Loucy (cell line): ENCODE data around the gene APOO.

Source experiments
- H2AFZ ChIP-seq: fragments of 200-600 bp; sonication (generic); 2 replicates; pipeline ENCODE4 v1.6.0; 2016; ENCODE audit warnings: antibody characterized with exemption, mild to moderate bottlenecking, low read length, moderate library complexity
- H3F3A ChIP-seq: fragments of 200-600 bp; 2 replicates; pipeline ENCODE4 v1.6.0; 2016; ENCODE audit warnings: antibody characterized with exemption, low read depth, mild to moderate bottlenecking
- H3K27me3 ChIP-seq: fragments of 200-600 bp; sonication (generic); 2 replicates; pipeline ENCODE4 v1.6.1; 2014; ENCODE audit warnings: low read length, mild to moderate bottlenecking; ENCODE audit not compliant: insufficient read depth, poor library complexity, severe bottlenecking
- H3K36me3 ChIP-seq: fragments of 200-600 bp; sonication (generic); 2 replicates; pipeline ENCODE4 v1.6.1; 2016; ENCODE audit warnings: low read length; ENCODE audit not compliant: insufficient read depth
- H3K4me1 ChIP-seq: fragments of 200-600 bp; sonication (generic); 2 replicates; pipeline ENCODE4 v1.5.1; 2014; ENCODE audit warnings: low read length, mild to moderate bottlenecking; ENCODE audit not compliant: insufficient read depth, poor library complexity, severe bottlenecking
- H3K4me2 ChIP-seq: fragments of 200-600 bp; sonication (generic); 2 replicates; pipeline ENCODE4 v1.6.0; 2014; ENCODE audit warnings: antibody characterized with exemption, low read length, low read depth, mild to moderate bottlenecking; ENCODE audit not compliant: poor library complexity, severe bottlenecking
- H3K4me3 ChIP-seq: fragments of 200-600 bp; sonication (generic); 2 replicates; pipeline ENCODE4 v1.5.1; 2014; ENCODE audit warnings: low read length, mild to moderate bottlenecking, mixed read lengths; ENCODE audit not compliant: poor library complexity, severe bottlenecking
- H3K79me2 ChIP-seq: fragments of 200-600 bp; sonication (generic); 2 replicates; pipeline ENCODE4 v1.6.1; 2014; ENCODE audit warnings: low read length; ENCODE audit not compliant: insufficient read depth
- H3K9ac ChIP-seq: fragments of 200-600 bp; sonication (generic); 2 replicates; pipeline ENCODE4 v1.6.0; 2014; ENCODE audit warnings: mild to moderate bottlenecking, low read depth, low read length, moderate library complexity; ENCODE audit not compliant: poor library complexity, severe bottlenecking
- H3K9me2 ChIP-seq: fragments of 200-600 bp; sonication (generic); replicated peaks from 2 replicates; pipeline ENCODE4 v1.6.1; 2016; ENCODE audit warnings: low read depth, low read length, mixed read lengths
- H3K9me3 ChIP-seq: fragments of 200-600 bp; sonication (generic); 2 replicates; pipeline ENCODE4 v1.6.1; 2014; ENCODE audit warnings: mild to moderate bottlenecking, antibody characterized with exemption, low read length, low read depth; ENCODE audit not compliant: insufficient read depth
- H4K20me1 ChIP-seq: fragments of 200-600 bp; sonication (generic); 2 replicates; pipeline ENCODE4 v1.6.0; 2014; ENCODE audit warnings: antibody characterized with exemption, low read length, mild to moderate bottlenecking; ENCODE audit not compliant: insufficient read depth, poor library complexity, severe bottlenecking
- CTCF ChIP-seq: fragments of 200-600 bp; sonication (generic); conservative IDR thresholded peaks from 2 replicates; pipeline ENCODE4 v1.5.1; 2014; ENCODE audit warnings: mild to moderate bottlenecking, antibody characterized with exemption, low read length
- EZH2phosphoT487 ChIP-seq: fragments of 200-600 bp; IDR thresholded peaks from 2 replicates; pipeline ENCODE4 v1.6.1; 2018; ENCODE audit warnings: antibody characterized with exemption, mild to moderate bottlenecking, moderate library complexity, borderline replicate concordance

Gene APOO

DNA sequence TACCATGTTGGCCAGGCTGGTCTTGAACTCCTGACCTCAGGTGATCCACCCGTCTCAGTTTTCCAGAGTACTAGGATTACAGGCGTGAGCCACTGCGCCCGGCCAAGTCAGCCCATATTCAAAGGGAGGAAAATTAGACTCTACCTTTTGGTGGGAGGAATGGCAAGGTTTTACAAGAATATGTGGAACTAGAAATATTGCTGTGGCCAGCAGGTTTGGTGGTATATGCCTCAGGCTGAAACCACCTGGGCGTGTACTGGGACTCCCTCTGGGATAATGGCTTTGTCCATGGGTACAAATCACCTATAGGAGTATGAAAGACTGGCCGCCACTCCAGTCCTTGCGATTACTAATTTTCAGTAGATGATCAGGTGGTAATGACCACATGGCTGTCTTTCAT lies 92.4 kb downstream of the APOO start:
- no peak overlapping the region for H3K4me3 ChIP-seq
- no peak overlapping the region for H3K4me2 ChIP-seq
- H3K27me3 ChIP-seq: no peaks in the 10 kb centered on the region
- H3F3A ChIP-seq: no peaks in the 10 kb centered on the region
- no peak overlapping the region for H2AFZ ChIP-seq
- no peaks in the 10 kb centered on the region for H3K9me2 ChIP-seq
- no peaks in the 10 kb centered on the region for H3K79me2 ChIP-seq
- peaks cover 5% of the 10 kb centered on the region for H3K4me1 ChIP-seq
- H3K36me3 ChIP-seq: no peaks in the 10 kb centered on the region
- no peaks in the 10 kb centered on the region for H3K9me3 ChIP-seq
- H3K9ac ChIP-seq: no peak overlapping the region
- no peaks in the 10 kb centered on the region for H4K20me1 ChIP-seq
- no peak for TF ChIP-seq EZH2phosphoT487
- no peak for TF ChIP-seq CTCF

GRCh38 chrX:23813808-23814207 lies 93.9 kb downstream of the APOO start:
- Histone ChIP-seq H3K27me3 (no peaks in the 10 kb centered on the region), H3K79me2 (no peaks in the 10 kb centered on the region), H2AFZ (no peak overlapping the region), H3K36me3 (no peaks in the 10 kb centered on the region), H3K9ac (no peak overlapping the region), H3K9me2 (no peaks in the 10 kb centered on the region), H3K9me3 (no peaks in the 10 kb centered on the region), H3K4me3 (no peak overlapping the region), H3K4me1 (peaks cover 5% of the 10 kb centered on the region), H4K20me1 (no peaks in the 10 kb centered on the region), H3F3A (no peaks in the 10 kb centered on the region), H3K4me2 (no peak overlapping the region)
- TF ChIP-seq CTCF: no peak
- no peak for TF ChIP-seq EZH2phosphoT487

DNA sequence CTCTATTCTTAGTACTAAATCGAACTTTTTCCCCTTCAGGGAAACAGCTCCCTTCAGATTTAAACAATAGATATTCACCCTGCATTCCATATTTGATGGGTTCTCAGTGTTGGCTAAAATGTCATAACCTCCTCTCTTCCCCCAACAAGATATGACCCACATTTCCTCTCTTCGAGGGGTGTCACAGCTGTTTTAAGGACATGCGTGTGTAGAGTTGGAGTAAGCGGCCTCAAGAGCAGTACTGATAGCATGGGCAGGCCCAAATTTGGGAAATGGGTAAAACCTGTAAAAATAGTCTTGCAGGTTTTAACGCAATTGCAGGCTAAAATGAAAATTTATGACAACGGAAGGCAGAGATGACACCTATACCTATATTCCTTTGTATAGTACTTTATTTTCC lies 96.1 kb downstream of the APOO start:
- Histone ChIP-seq H3K4me2 (no peak overlapping the region), H3K4me1 (no peaks in the 10 kb centered on the region), H3K79me2 (no peaks in the 10 kb centered on the region), H3K4me3 (no peak overlapping the region), H3K9ac (no peak overlapping the region), H3K27me3 (no peaks in the 10 kb centered on the region), H2AFZ (no peak overlapping the region), H3K9me3 (no peaks in the 10 kb centered on the region), H3F3A (no peaks in the 10 kb centered on the region), H3K9me2 (no peaks in the 10 kb centered on the region), H3K36me3 (no peaks in the 10 kb centered on the region), H4K20me1 (no peaks in the 10 kb centered on the region)
- TF ChIP-seq CTCF: no peak
- TF ChIP-seq EZH2phosphoT487: no peak
